ENCODE measurements around the gene ADGRD1.

ADGRD1 gene

GRCh38 chr12:131017477-131017991 is 63.8 kb downstream of the ADGRD1 start:
- TF ChIP-seq SIN3A (IDR thresholded peaks at IDR 0.05; ENCODE audit: borderline replicate concordance, insufficient read depth, low read length), result no peak
- no peak for TF ChIP-seq POLR2AphosphoS5 (IDR thresholded peaks at IDR 0.05; ENCODE audit: low read depth, low read length)

GRCh38 chr12:131018019-131018620 is 64.4 kb downstream of the ADGRD1 start:
- TF ChIP-seq REST (IDR thresholded peaks at IDR 0.05; ENCODE audit: insufficient read depth in 1 of 2, low read depth in 2 of 2, low read length in 2 of 2), result no peak
- TF ChIP-seq FOXP2 (optimal IDR thresholded peaks at IDR 0.05; ENCODE audit: borderline replicate concordance, extremely low read depth, extremely low read length, insufficient read depth), result no peak
- no peak for TF ChIP-seq TAF1 (IDR thresholded peaks at IDR 0.05; ENCODE audit: borderline replicate concordance, insufficient read depth, low read length)
- no peak for TF ChIP-seq POLR2AphosphoS5 (IDR thresholded peaks at IDR 0.05; ENCODE audit: low read depth, low read length)
- TF ChIP-seq SIN3A (IDR thresholded peaks at IDR 0.05; ENCODE audit: borderline replicate concordance, insufficient read depth, low read length), result no peak

GRCh38 chr12:131018808-131019397 is 65.2 kb downstream of the ADGRD1 start:
- TF ChIP-seq REST (IDR thresholded peaks at IDR 0.05; ENCODE audit: insufficient read depth in 1 of 2, low read depth in 2 of 2, low read length in 2 of 2) (no peak), POLR2AphosphoS5 (IDR thresholded peaks at IDR 0.05; ENCODE audit: low read depth, low read length) (no peak), SIN3A (IDR thresholded peaks at IDR 0.05; ENCODE audit: borderline replicate concordance, insufficient read depth, low read length) (no peak), FOXP2 (optimal IDR thresholded peaks at IDR 0.05; ENCODE audit: borderline replicate concordance, extremely low read depth, extremely low read length, insufficient read depth) (no peak), TAF1 (IDR thresholded peaks at IDR 0.05; ENCODE audit: borderline replicate concordance, insufficient read depth, low read length) (no peak)

GRCh38 chr12:131020326-131021153 is 66.8 kb downstream of the ADGRD1 start:
- TF ChIP-seq SIN3A (IDR thresholded peaks at IDR 0.05; ENCODE audit: borderline replicate concordance, insufficient read depth, low read length) (no peak), REST (IDR thresholded peaks at IDR 0.05; ENCODE audit: insufficient read depth in 1 of 2, low read depth in 2 of 2, low read length in 2 of 2) (no peak), TAF1 (IDR thresholded peaks at IDR 0.05; ENCODE audit: borderline replicate concordance, insufficient read depth, low read length) (no peak), FOXP2 (optimal IDR thresholded peaks at IDR 0.05; ENCODE audit: borderline replicate concordance, extremely low read depth, extremely low read length, insufficient read depth) (no peak), POLR2AphosphoS5 (IDR thresholded peaks at IDR 0.05; ENCODE audit: low read depth, low read length) (no peak)

DNA sequence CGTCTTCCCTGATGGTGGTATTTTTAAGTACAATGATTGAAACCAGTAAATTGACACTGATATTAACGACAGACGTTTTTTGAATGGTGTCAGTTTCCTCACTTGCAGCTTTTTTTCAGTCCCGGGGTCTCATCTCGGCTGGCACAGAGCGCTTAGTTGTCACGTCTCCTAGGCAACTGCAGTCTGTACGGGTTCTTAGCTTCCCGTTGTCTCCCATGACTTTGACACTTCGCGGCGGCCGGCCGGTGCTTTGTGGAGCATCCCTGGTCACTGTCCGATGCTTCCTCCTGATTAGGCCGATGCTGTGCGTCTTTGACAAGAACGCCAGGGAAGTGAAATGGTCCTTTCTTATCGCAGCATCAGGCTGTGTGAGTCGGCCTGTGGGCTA is 67.4 kb downstream of the ADGRD1 start:
- TF ChIP-seq TAF1 (IDR thresholded peaks at IDR 0.05; ENCODE audit: borderline replicate concordance, insufficient read depth, low read length), result no peak
- TF ChIP-seq FOXP2 (optimal IDR thresholded peaks at IDR 0.05; ENCODE audit: borderline replicate concordance, extremely low read depth, extremely low read length, insufficient read depth), result no peak
- no peak for TF ChIP-seq REST (IDR thresholded peaks at IDR 0.05; ENCODE audit: insufficient read depth in 1 of 2, low read depth in 2 of 2, low read length in 2 of 2)
- TF ChIP-seq POLR2AphosphoS5 (IDR thresholded peaks at IDR 0.05; ENCODE audit: low read depth, low read length), result no peak
- no peak for TF ChIP-seq SIN3A (IDR thresholded peaks at IDR 0.05; ENCODE audit: borderline replicate concordance, insufficient read depth, low read length)

Measured in PFSK-1 (cell line).